Measurements from ENCODE around the gene PHEX.

GRCh38 chrX:22276781-22277180 is 244.7 kb downstream of the PHEX start:
- TF ChIP-seq CTCF (IDR thresholded peaks at IDR 0.05 in 4 of 5, conservative IDR thresholded peaks at IDR 0.05 in 1 of 5) (no peak), POLR2A (IDR thresholded peaks at IDR 0.05) (no peak)

All from gastrocnemius medialis (tissue), 4 donors.